H1 (cell line): Measurements from ENCODE around the gene RAB38. TPM values are rescaled to one million over a fixed set of nuclear protein-coding genes. Genes with fewer than 3 reads are reported as not detected.

Experiments used
- CTCF ChIA-PET: fragments of 300-600 bp; sonication (Branson Sonifier 250); formaldehyde crosslinking; loops from one replicate; lab custom pipeline; 2021; ENCODE audit not compliant: partially characterized antibody; lab: Charles Lee
- POLR2A ChIA-PET: fragments of 300-600 bp; sonication (Branson Sonifier 250); formaldehyde crosslinking; loops from one replicate; lab custom pipeline; 2021; ENCODE audit warnings: inconsistent platforms; ENCODE audit not compliant: partially characterized antibody; lab: Charles Lee
- DNase-seq, 2 experiments: peaks; one replicate each; pipeline versions ENCODE4 v3.0.0 to v3.0.0-alpha.2; 2010 to 2022; ENCODE audit warnings: low spot score in 2 of 2, low read depth in 1 of 2, mixed read lengths in 1 of 2
- FAIRE-seq: peaks from 2 replicates; lab custom pipeline; 2011; peaks lifted over from hg19 to GRCh38; lab: Jason Lieb, UNC
- H2AFZ ChIP-seq: 2 replicates; pipeline ENCODE4 v1.8.1; 2012; ENCODE audit warnings: low read length, inconsistent platforms
- H2AK5ac ChIP-seq: 2 replicates; pipeline ENCODE4 v1.6.1; 2013; ENCODE audit warnings: low read depth, low read length
- H2BK120ac ChIP-seq: replicated peaks from 2 replicates; pipeline ENCODE3; 2013; ENCODE audit warnings: low read depth, low read length, inconsistent platforms
- H2BK12ac ChIP-seq: 2 replicates; pipeline ENCODE4 v1.6.1; 2013; ENCODE audit warnings: low read depth, low read length
- H2BK15ac ChIP-seq: 2 replicates; pipeline ENCODE4 v1.6.1; 2013; ENCODE audit warnings: low read length
- H2BK20ac ChIP-seq: 2 replicates; pipeline ENCODE4 v1.6.1; 2013; ENCODE audit warnings: low read length
- H2BK5ac ChIP-seq: 2 replicates; pipeline ENCODE4 v1.6.1; 2013; ENCODE audit warnings: low read depth, low read length
- H3K14ac ChIP-seq: 2 replicates; pipeline ENCODE4 v1.6.1; 2013; ENCODE audit warnings: inconsistent platforms; ENCODE audit not compliant: insufficient read length
- H3K18ac ChIP-seq: 2 replicates; pipeline ENCODE4 v1.6.1; 2013; ENCODE audit warnings: low read length; ENCODE audit errors: extremely low read depth
- H3K23ac ChIP-seq: 2 replicates; pipeline ENCODE4 v1.6.1; 2013; ENCODE audit warnings: inconsistent platforms; ENCODE audit not compliant: insufficient read length
- H3K23me2 ChIP-seq: 2 replicates; pipeline ENCODE4 v1.6.1; 2013; ENCODE audit warnings: low read depth, low read length
- H3K27ac ChIP-seq: 2 replicates; pipeline ENCODE4 v1.6.1; 2011; ENCODE audit warnings: low read depth, low read length, inconsistent platforms
- H3K27me3 ChIP-seq, 4 experiments: replicated peaks in 1 of 4; 1 replicate in 1 of 4; 2 replicates in 3 of 4; pipeline versions ENCODE4 v1.6.1 to v1.8.1; 2011 to 2013; ENCODE audit warnings: low read length in 3 of 4, mild to moderate bottlenecking in 3 of 4, inconsistent platforms in 2 of 4, mixed read lengths in 2 of 4, moderate library complexity in 1 of 4; ENCODE audit not compliant: control insufficient read depth in 3 of 4, insufficient read depth in 3 of 4; ENCODE audit errors: extremely low read depth in 1 of 4
- H3K36me3 ChIP-seq, 4 experiments: 2 replicates each; pipeline versions ENCODE4 v1.6.1 to v1.8.1; 2011 to 2013; ENCODE audit warnings: mild to moderate bottlenecking in 4 of 4, low read length in 3 of 4, moderate library complexity in 2 of 4, control low read depth in 1 of 4, inconsistent platforms in 1 of 4; ENCODE audit not compliant: insufficient read depth in 4 of 4, control insufficient read depth in 2 of 4
- H3K4ac ChIP-seq: replicated peaks from 2 replicates; pipeline ENCODE3; 2013; ENCODE audit warnings: low read length, low read depth, mixed read lengths, inconsistent platforms; ENCODE audit not compliant: insufficient read length
- H3K4me1 ChIP-seq, 4 experiments: replicated peaks in 1 of 4; 1 replicate in 1 of 4; 2 replicates in 3 of 4; pipeline versions ENCODE4 v1.6.1 to v1.8.1; 2011 to 2013; ENCODE audit warnings: low read length in 3 of 4, inconsistent platforms in 2 of 4, mixed read lengths in 1 of 4; ENCODE audit not compliant: insufficient read depth in 4 of 4, control insufficient read depth in 3 of 4
- H3K4me2 ChIP-seq, 2 experiments: 2 replicates each; pipeline versions ENCODE4 v1.6.1 to v1.8.1; 2011 to 2013; ENCODE audit warnings: low read depth in 2 of 2, low read length in 2 of 2, control low read depth in 1 of 2, inconsistent platforms in 1 of 2, mild to moderate bottlenecking in 1 of 2; ENCODE audit not compliant: insufficient read depth in 1 of 2
- H3K4me3 ChIP-seq, 4 experiments: fragments of 200-600, 300-600 bp in 1 of 4; sonication (generic), shearing (Covaris generic), sonication (Bioruptor Twin) in 1 of 4; 2 replicates each; pipeline versions ENCODE4 v1.5.1 to v1.8.1; 2011 to 2016; ENCODE audit warnings: low read length in 4 of 4, low read depth in 3 of 4, control low read depth in 2 of 4, inconsistent platforms in 2 of 4, mild to moderate bottlenecking in 2 of 4, mixed read lengths in 1 of 4, moderate library complexity in 1 of 4; ENCODE audit not compliant: insufficient read depth in 2 of 4; ENCODE audit errors: extremely low read depth in 1 of 4
- H3K56ac ChIP-seq: replicated peaks from 2 replicates; pipeline ENCODE3; 2013; ENCODE audit warnings: low read depth, mild to moderate bottlenecking, mixed read lengths, low read length, inconsistent platforms; ENCODE audit not compliant: insufficient read length
- H3K79me1 ChIP-seq: 2 replicates; pipeline ENCODE4 v1.6.1; 2013; ENCODE audit warnings: low read depth, low read length, control low read depth
- H3K79me2 ChIP-seq, 2 experiments: 2 replicates each; pipeline versions ENCODE4 v1.6.1 to v1.8.1; 2012 to 2013; ENCODE audit warnings: low read length in 2 of 2, mild to moderate bottlenecking in 2 of 2, inconsistent platforms in 1 of 2; ENCODE audit not compliant: insufficient read depth in 2 of 2, control insufficient read depth in 1 of 2
- H3K9ac ChIP-seq, 4 experiments: replicated peaks in 1 of 4; 1 replicate in 1 of 4; 2 replicates in 3 of 4; pipeline versions ENCODE4 v1.6.1 to v1.8.1; 2011 to 2013; ENCODE audit warnings: low read depth in 3 of 4, low read length in 3 of 4, control low read depth in 2 of 4, mild to moderate bottlenecking in 2 of 4, moderate library complexity in 2 of 4, inconsistent platforms in 1 of 4; ENCODE audit errors: extremely low read depth in 1 of 4
- H3K9me3 ChIP-seq, 2 experiments: 2 replicates each; pipeline versions ENCODE4 v1.6.1 to v1.8.1; 2012 to 2013; ENCODE audit warnings: mild to moderate bottlenecking in 2 of 2, moderate library complexity in 2 of 2, control low read depth in 1 of 2, inconsistent platforms in 1 of 2, low read depth in 1 of 2, low read length in 1 of 2, mixed read lengths in 1 of 2; ENCODE audit not compliant: insufficient read depth in 2 of 2
- H4K20me1 ChIP-seq, 2 experiments: replicated peaks in 1 of 2; 2 replicates each; pipeline versions ENCODE3 to v1.8.1; 2011 to 2013; ENCODE audit warnings: inconsistent platforms in 2 of 2, low read length in 2 of 2, mild to moderate bottlenecking in 1 of 2; ENCODE audit not compliant: insufficient read depth in 2 of 2, control insufficient read depth in 1 of 2
- H4K5ac ChIP-seq: 2 replicates; pipeline ENCODE4 v1.6.1; 2013; ENCODE audit warnings: low read length, low read depth, mixed read lengths, inconsistent platforms; ENCODE audit not compliant: insufficient read length
- H4K8ac ChIP-seq: 2 replicates; pipeline ENCODE4 v1.8.0; 2013; ENCODE audit warnings: mild to moderate bottlenecking, moderate library complexity, low read length, inconsistent platforms; ENCODE audit not compliant: insufficient read depth; ENCODE audit errors: extremely low read depth
- H4K91ac ChIP-seq: replicated peaks from 2 replicates; pipeline ENCODE3; 2013; ENCODE audit warnings: low read length, mixed read lengths, inconsistent platforms; ENCODE audit not compliant: insufficient read length
- ASH2L ChIP-seq: fragments of 200-600, 300-600 bp; sonication (generic); IDR thresholded peaks from one replicate; pipeline ENCODE4 v1.7.1; 2017; ENCODE audit warnings: low read length
- MAFK ChIP-seq: IDR thresholded peaks from 2 replicates; pipeline ENCODE4 v1.6.1; 2012; ENCODE audit warnings: low read depth, mild to moderate bottlenecking, improper control_type of control experiment, low read length
- POU5F1 ChIP-seq: IDR thresholded peaks from 2 replicates; pipeline ENCODE4 v1.6.1; 2011; ENCODE audit warnings: low read depth, mild to moderate bottlenecking, low read length, moderate library complexity
- RFX5 ChIP-seq: IDR thresholded peaks from 2 replicates; pipeline ENCODE4 v1.6.1; 2011; ENCODE audit warnings: low read depth, low read length, improper control_type of control experiment, borderline replicate concordance
- ZNF274 ChIP-seq: IDR thresholded peaks from 2 replicates; pipeline ENCODE4 v1.7.0; 2012; ENCODE audit warnings: low read length, borderline replicate concordance; ENCODE audit errors: extremely low read depth
- WGBS, 2 experiments: shearing (Covaris generic) in 1 of 2; methylation state at CpG; one replicate each; pipeline versions ENCODE4 v1.1.6 to v1.1.7; 2013 to 2015; ENCODE audit warnings: low lambda C conversion rate in 2 of 2, mixed read lengths in 2 of 2, inconsistent platforms in 1 of 2, low coverage in 1 of 2, missing lambda C conversion rate in 1 of 2; ENCODE audit not compliant: insufficient replicate concordance in 2 of 2, insufficient coverage in 1 of 2, insufficient read length in 1 of 2; ENCODE audit errors: extremely low coverage in 1 of 2, missing lambda C conversion rate in 1 of 2; 5-methylcytosine and 5-hydroxymethylcytosine counted together
- polyA plus RNA-seq, 7 experiments: library from polyadenylated mRNA; depleted of rRNA in 3 of 7; stranded (reverse) in 5 of 7; unstranded in 2 of 7; fragments of >200 nt in 5 of 7; fragments of 200-250 nt in 2 of 7; gene quantifications; 1 replicate in 5 of 7; 2 replicates in 1 of 7; 4 replicates in 1 of 7; pipeline versions ENCODE4 v1.2.1 to v1.2.3, GENCODE V29; 2011 to 2013; ENCODE audit warnings: missing spikeins in 2 of 7, mixed read lengths in 2 of 7
- total RNA-seq: library from RNA; stranded (reverse); fragmentation: NEBNext Ultra II Directional; extraction: Animal tissue kit (Norgen Biotek cat#: 25700); gene quantifications from 2 replicates; pipeline ENCODE4 v1.2.1, GENCODE V29; 2021

RAB38 gene
- total and polyA plus RNA-seq, 2 of the 8 experiments (the other 6 are each of a cell fraction or from before 2014, with no cell fraction given): 15.4 to 16.5 TPM

DNA sequence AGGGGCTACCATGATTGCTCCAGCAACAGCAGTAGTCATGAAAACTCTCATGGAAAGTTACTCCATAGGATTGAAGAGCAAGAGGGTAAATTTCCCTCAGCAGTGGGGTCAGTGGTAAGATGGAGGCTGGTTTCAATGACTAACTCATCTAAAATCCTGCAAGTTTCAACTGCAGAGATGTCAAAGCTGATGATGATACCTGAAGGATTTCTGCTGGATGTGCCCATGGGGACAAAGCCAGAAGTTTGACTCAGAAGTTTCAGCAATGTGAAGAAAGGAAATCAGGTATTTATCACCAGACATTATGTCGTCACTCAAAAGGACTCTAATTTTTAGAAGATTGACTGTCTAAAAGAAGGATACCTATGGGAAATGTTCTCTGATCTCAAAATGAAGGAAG lies 29.1 kb downstream of the RAB38 start:
- no peak overlapping the region for H3K4ac ChIP-seq

More for the DNA sequence above, 29.1 kb downstream of the RAB38 start:
- Histone ChIP-seq H3K9me3 (no peaks in the 10 kb centered on the region), H2BK120ac (no peak overlapping the region), H4K91ac (no peak overlapping the region), H3K27me3 (no peaks in the 10 kb centered on the region), H3K18ac (no peak overlapping the region), H3K4me1 (no peaks in the 10 kb centered on the region), H2BK12ac (no peak overlapping the region), H3K36me3 (peaks cover 0 to 3% (median 0%) of the 10 kb centered on the region in 4 experiments; a peak in 2 of 8 replicates), H3K79me2 (no peaks in the 10 kb centered on the region), H3K79me1 (no peaks in the 10 kb centered on the region), H3K9ac (no peak overlapping the region), H3K14ac (no peak overlapping the region), H2AK5ac (no peak overlapping the region), H4K20me1 (no peaks in the 10 kb centered on the region), H2AFZ (no peak overlapping the region)
- no peak for DNase-seq
- POLR2A ChIA-PET: no interaction called here
- no peak for TF ChIP-seq MAFK
- TF ChIP-seq RFX5: no peak
- TF ChIP-seq ASH2L: no peak
- no peak for TF ChIP-seq ZNF274
- TF ChIP-seq POU5F1: no peak
- TF ChIP-seq, all 59 proteins: peak for 0
- Histone ChIP-seq H2BK5ac (no peak overlapping the region), H2BK20ac (no peak overlapping the region), H2BK15ac (no peak overlapping the region), H3K56ac (no peak overlapping the region), H4K5ac (no peak overlapping the region), H3K23ac (no peak overlapping the region), H3K4me3 (no peak overlapping the region), H3K23me2 (no peaks in the 10 kb centered on the region), H3K4me2 (no peak overlapping the region), H4K8ac (no peak overlapping the region), H3K27ac (no peak overlapping the region)
- no peak for FAIRE-seq
- WGBS, 2 experiments: 89% methylated on average over 1 of the region's 1 CpG; no CpG with 5 or more reads in 1 of the 2 experiments
- CTCF ChIA-PET: interaction anchor here (0.6 to 1.7 kb wide), 3 partner anchors 13 to 425 kb away, joined by 3 to 4 read pairs (median 3); no protein-coding TSS in a partner anchor
